Memory B cell (primary cell): Measurements from ENCODE around the gene ATP13A3.
"Not testable (repeated sequence)": the region's sequence is repeated elsewhere in the genome, so short reads cannot be mapped to it uniquely, and the experiment has no call there.

Source experiments
- ATAC-seq: fragments of 150-1000 bp; cut with Tn5 transposase; 2 replicates; pipeline ENCODE4 v1.10.0; 2021; ENCODE audit warnings: low read depth, mild to moderate bottlenecking, moderate library complexity
- DNase-seq, 2 donors: peaks; one replicate each; pipeline ENCODE4 v3.0.0; 2022; ENCODE audit warnings: low spot score in 2 of 2
- H3K27ac Mint-ChIP-seq: one replicate; pipeline ENCODE4 v1.8.0; 2022; ENCODE audit warnings: mild to moderate bottlenecking, moderate library complexity, mixed read lengths
- H3K27me3 Mint-ChIP-seq: one replicate; pipeline ENCODE4 v1.8.0; 2022; ENCODE audit warnings: mixed read lengths
- H3K36me3 Mint-ChIP-seq: one replicate; pipeline ENCODE4 v1.8.0; 2022; ENCODE audit warnings: mild to moderate bottlenecking, mixed read lengths
- H3K4me1 Mint-ChIP-seq: one replicate; pipeline ENCODE4 v1.8.0; 2022; ENCODE audit warnings: mixed read lengths
- H3K4me3 Mint-ChIP-seq: one replicate; pipeline ENCODE4 v1.8.0; 2022; ENCODE audit warnings: mild to moderate bottlenecking, moderate library complexity, mixed read lengths
- H3K9me3 Mint-ChIP-seq: one replicate; pipeline ENCODE4 v1.8.0; 2022; ENCODE audit warnings: mixed read lengths

Gene ATP13A3

GRCh38 chr3:194489736-194490612, 3.2 kb upstream of the ATP13A3 start:
- Mint-ChIP-seq H3K36me3 (peaks cover 1% of the 10 kb centered on the region), H3K27ac (peak overlapping the region; percentile 85), H3K4me1 (peaks cover 34% of the 10 kb centered on the region), H3K4me3 (peak overlapping the region; percentile 37), H3K9me3 (peaks cover 3% of the 10 kb centered on the region), H3K27me3 (no peaks in the 10 kb centered on the region)
- ATAC-seq: peak; percentile 42
- peak; percentile 29 to 48 for DNase-seq

GRCh38 chr3:194488055-194488742, 1.4 kb upstream of the ATP13A3 start:
- H3K4me1 Mint-ChIP-seq: peaks cover 34% of the 10 kb centered on the region
- H3K4me3 Mint-ChIP-seq: peak overlapping the region; percentile 82
- H3K9me3 Mint-ChIP-seq: peaks cover 3% of the 10 kb centered on the region
- DNase-seq: no peak
- peaks cover 1% of the 10 kb centered on the region for H3K36me3 Mint-ChIP-seq
- ATAC-seq: no peak
- H3K27ac Mint-ChIP-seq: peak overlapping the region; percentile 82
- no peaks in the 10 kb centered on the region for H3K27me3 Mint-ChIP-seq

GRCh38 chr3:194487289-194488054, 670 bp upstream of the ATP13A3 start:
- Mint-ChIP-seq H3K27me3 (no peaks in the 10 kb centered on the region), H3K4me3 (peak overlapping the region; percentile 82), H3K36me3 (peaks cover 1% of the 10 kb centered on the region), H3K4me1 (peaks cover 34% of the 10 kb centered on the region), H3K9me3 (peaks cover 3% of the 10 kb centered on the region), H3K27ac (peak overlapping the region; percentile 82)
- ATAC-seq (peak; percentile 4), DNase-seq (peak; percentile 26 to 39)

GRCh38 chr3:194485881-194486539, 792 bp downstream of the ATP13A3 start:
- peak; percentile 57 to 60 for DNase-seq
- Mint-ChIP-seq H3K4me1 (peaks cover 24% of the 10 kb centered on the region), H3K27ac (peak overlapping the region; percentile 82)

GRCh38 chr3:194485468-194485880, 1.3 kb downstream of the ATP13A3 start:
- no peak for ATAC-seq
- H3K36me3 Mint-ChIP-seq: peaks cover 4% of the 10 kb centered on the region
- peaks cover 23% of the 10 kb centered on the region for H3K4me1 Mint-ChIP-seq
- no peak for DNase-seq
- no peaks in the 10 kb centered on the region for H3K9me3 Mint-ChIP-seq
- peak overlapping the region; percentile 82 for H3K27ac Mint-ChIP-seq
- H3K4me3 Mint-ChIP-seq: peak overlapping the region; percentile 87
- no peaks in the 10 kb centered on the region for H3K27me3 Mint-ChIP-seq

More at GRCh38 chr3:194485881-194486539, 792 bp downstream of the ATP13A3 start:
- peak; percentile 32 for ATAC-seq
- H3K4me3 Mint-ChIP-seq: peak overlapping the region; percentile 87
- no peaks in the 10 kb centered on the region for H3K9me3 Mint-ChIP-seq
- H3K27me3 Mint-ChIP-seq: no peaks in the 10 kb centered on the region
- peaks cover 4% of the 10 kb centered on the region for H3K36me3 Mint-ChIP-seq

- H3K27me3 Mint-ChIP-seq: no peaks in the 10 kb centered on the region
- ATAC-seq: no peak
Measured at GRCh38 chr3:194484614-194485013, 2.2 kb downstream of the ATP13A3 start.

GRCh38 chr3:194483850-194484249, 3.0 kb downstream of the ATP13A3 start:
- H3K27ac Mint-ChIP-seq: no peak overlapping the region
- peaks cover 4% of the 10 kb centered on the region for H3K36me3 Mint-ChIP-seq
- DNase-seq: no peak
- no peaks in the 10 kb centered on the region for H3K9me3 Mint-ChIP-seq
- H3K4me3 Mint-ChIP-seq: no peak overlapping the region
- ATAC-seq: no peak
- no peaks in the 10 kb centered on the region for H3K27me3 Mint-ChIP-seq
- peaks cover 12% of the 10 kb centered on the region for H3K4me1 Mint-ChIP-seq

More at GRCh38 chr3:194484614-194485013, 2.2 kb downstream of the ATP13A3 start:
- Mint-ChIP-seq H3K27ac (no peak overlapping the region), H3K4me3 (no peak overlapping the region), H3K4me1 (peaks cover 15% of the 10 kb centered on the region), H3K36me3 (peaks cover 4% of the 10 kb centered on the region), H3K9me3 (no peaks in the 10 kb centered on the region)
- DNase-seq: no peak

- not testable (repeated sequence) for H3K27me3 Mint-ChIP-seq, H3K36me3 Mint-ChIP-seq, H3K4me3 Mint-ChIP-seq, H3K4me1 Mint-ChIP-seq, DNase-seq, H3K27ac Mint-ChIP-seq, ATAC-seq, H3K9me3 Mint-ChIP-seq
Measured at GRCh38 chr3:194482830-194483229, 4.0 kb downstream of the ATP13A3 start.

- Mint-ChIP-seq H3K4me3 (no peak overlapping the region), H3K4me1 (peaks cover 4% of the 10 kb centered on the region), H3K27me3 (no peaks in the 10 kb centered on the region), H3K36me3 (peaks cover 4% of the 10 kb centered on the region), H3K9me3 (no peaks in the 10 kb centered on the region), H3K27ac (no peak overlapping the region)
- ATAC-seq: no peak
- DNase-seq: no peak
Measured at GRCh38 chr3:194482196-194482593, 4.6 kb downstream of the ATP13A3 start.

GRCh38 chr3:194481525-194482195, 5.1 kb downstream of the ATP13A3 start:
- Mint-ChIP-seq H3K27ac (no peak overlapping the region), H3K27me3 (no peaks in the 10 kb centered on the region), H3K36me3 (peaks cover 4% of the 10 kb centered on the region), H3K4me3 (no peak overlapping the region), H3K9me3 (no peaks in the 10 kb centered on the region), H3K4me1 (peaks cover 4% of the 10 kb centered on the region)
- ATAC-seq: no peak
- DNase-seq: no peak

GRCh38 chr3:194481103-194481502, 5.7 kb downstream of the ATP13A3 start:
- H3K4me3 Mint-ChIP-seq: no peak overlapping the region
- H3K27me3 Mint-ChIP-seq: no peaks in the 10 kb centered on the region
- H3K4me1 Mint-ChIP-seq: peaks cover 4% of the 10 kb centered on the region
- H3K27ac Mint-ChIP-seq: no peak overlapping the region
- DNase-seq: no peak
- no peaks in the 10 kb centered on the region for H3K9me3 Mint-ChIP-seq
- no peak for ATAC-seq
- peaks cover 4% of the 10 kb centered on the region for H3K36me3 Mint-ChIP-seq

GRCh38 chr3:194476784-194477183, 10.0 kb downstream of the ATP13A3 start:
- Mint-ChIP-seq H3K27ac (no peak overlapping the region), H3K36me3 (no peaks in the 10 kb centered on the region), H3K4me1 (peaks cover 8% of the 10 kb centered on the region), H3K4me3 (no peak overlapping the region), H3K27me3 (no peaks in the 10 kb centered on the region), H3K9me3 (no peaks in the 10 kb centered on the region)
- ATAC-seq: no peak
- DNase-seq: no peak

GRCh38 chr3:194475978-194476377, 10.8 kb downstream of the ATP13A3 start:
- Mint-ChIP-seq H3K27ac (no peak overlapping the region), H3K4me3 (no peak overlapping the region), H3K4me1 (peaks cover 8% of the 10 kb centered on the region), H3K27me3 (no peaks in the 10 kb centered on the region), H3K9me3 (no peaks in the 10 kb centered on the region), H3K36me3 (no peaks in the 10 kb centered on the region)
- DNase-seq (no peak), ATAC-seq (no peak)
